Bronchial epithelial cell (primary cell): ENCODE results near the gene JMJD1C. TPM values are rescaled to one million over a fixed set of nuclear protein-coding genes. Genes with fewer than 3 reads are reported as not detected.

ENCODE experiments used
- DNase-seq: peaks from one replicate; pipeline ENCODE4 v3.0.0-alpha.2; 2010; ENCODE audit warnings: low read depth
- FAIRE-seq: peaks from 2 replicates; lab custom pipeline; 2011; peaks lifted over from hg19 to GRCh38; lab: Jason Lieb, UNC
- H3K27me3 ChIP-seq: 2 replicates; pipeline ENCODE4 v1.5.1; 2011; ENCODE audit warnings: low read length; ENCODE audit not compliant: control insufficient read depth, insufficient read depth
- H3K36me3 ChIP-seq: 2 replicates; pipeline ENCODE4 v1.5.1; 2011; ENCODE audit warnings: low read length; ENCODE audit not compliant: control insufficient read depth, insufficient read depth
- H3K4me3 ChIP-seq: 2 replicates; pipeline ENCODE4 v1.5.1; 2011; ENCODE audit warnings: mild to moderate bottlenecking, low read depth, low read length, control low read depth
- total RNA-seq: library from RNA; depleted of rRNA; stranded (reverse); fragments of >200 nt; gene quantifications from 2 replicates; pipeline ENCODE4 v1.2.1, GENCODE V29; 2014
- TF ChIP-seq, protein P1 (sequence below): IDR thresholded peaks from 2 replicates; pipeline ENCODE4 v1.5.1; 2011; ENCODE audit warnings: mild to moderate bottlenecking, moderate library complexity, low read length, control low read depth, inconsistent platforms; ENCODE audit not compliant: insufficient read depth, severe bottlenecking

JMJD1C gene
- total RNA-seq, 1 donor from 2014 or later: 72.1 TPM

DNA sequence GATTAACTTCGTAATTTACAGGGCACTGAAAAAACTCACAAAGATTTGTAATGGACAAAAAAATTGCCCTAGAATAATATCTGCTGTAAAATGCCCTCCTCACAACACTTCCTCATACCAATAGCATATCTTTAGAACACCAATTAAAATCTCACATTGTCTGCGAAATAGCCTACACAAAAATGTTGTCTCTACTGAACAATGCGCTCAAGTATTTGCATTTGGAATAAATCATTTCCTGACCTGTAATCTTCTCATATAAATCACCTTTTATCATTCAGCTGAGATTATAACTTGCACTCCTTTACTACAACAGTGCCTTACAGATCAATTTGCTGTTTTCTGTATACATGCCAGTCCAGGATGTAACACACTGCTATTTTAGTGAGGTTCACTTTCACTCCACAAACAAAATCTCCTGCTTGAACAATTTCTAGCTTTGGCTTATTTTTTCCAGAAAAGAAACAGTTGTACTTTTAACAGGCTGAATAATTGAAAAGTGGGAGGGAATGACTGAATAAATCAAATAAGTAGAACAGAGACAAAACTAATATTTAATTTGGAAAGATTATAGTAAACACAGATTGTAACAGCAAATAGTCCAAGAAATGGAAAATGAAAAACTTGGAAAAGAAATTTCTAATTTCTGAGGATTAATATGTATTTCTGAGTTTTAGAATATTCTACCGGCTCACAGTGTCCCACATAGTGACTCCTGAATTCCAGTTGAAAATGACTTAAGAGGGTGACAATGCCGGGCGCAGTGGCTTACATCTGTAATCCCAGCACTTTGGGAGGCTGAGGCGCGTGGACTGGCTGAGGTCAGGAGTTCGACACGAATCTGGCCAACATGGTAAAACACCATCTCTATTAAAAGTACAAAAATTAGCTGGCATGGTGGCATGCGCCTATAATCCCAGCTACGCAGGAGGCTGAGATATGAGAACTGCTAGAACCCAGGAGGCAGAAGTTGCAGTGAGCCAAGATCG, 30.6 kb downstream of the JMJD1C start:
- DNase-seq (peak; percentile 66), FAIRE-seq (no peak)
- no peaks in the 10 kb centered on the region for H3K27me3 ChIP-seq
- no peaks in the 10 kb centered on the region for H3K36me3 ChIP-seq
- H3K4me3 ChIP-seq: no peak overlapping the region
- TF ChIP-seq, protein P1, sequence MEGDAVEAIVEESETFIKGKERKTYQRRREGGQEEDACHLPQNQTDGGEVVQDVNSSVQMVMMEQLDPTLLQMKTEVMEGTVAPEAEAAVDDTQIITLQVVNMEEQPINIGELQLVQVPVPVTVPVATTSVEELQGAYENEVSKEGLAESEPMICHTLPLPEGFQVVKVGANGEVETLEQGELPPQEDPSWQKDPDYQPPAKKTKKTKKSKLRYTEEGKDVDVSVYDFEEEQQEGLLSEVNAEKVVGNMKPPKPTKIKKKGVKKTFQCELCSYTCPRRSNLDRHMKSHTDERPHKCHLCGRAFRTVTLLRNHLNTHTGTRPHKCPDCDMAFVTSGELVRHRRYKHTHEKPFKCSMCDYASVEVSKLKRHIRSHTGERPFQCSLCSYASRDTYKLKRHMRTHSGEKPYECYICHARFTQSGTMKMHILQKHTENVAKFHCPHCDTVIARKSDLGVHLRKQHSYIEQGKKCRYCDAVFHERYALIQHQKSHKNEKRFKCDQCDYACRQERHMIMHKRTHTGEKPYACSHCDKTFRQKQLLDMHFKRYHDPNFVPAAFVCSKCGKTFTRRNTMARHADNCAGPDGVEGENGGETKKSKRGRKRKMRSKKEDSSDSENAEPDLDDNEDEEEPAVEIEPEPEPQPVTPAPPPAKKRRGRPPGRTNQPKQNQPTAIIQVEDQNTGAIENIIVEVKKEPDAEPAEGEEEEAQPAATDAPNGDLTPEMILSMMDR: no peak

DNA sequence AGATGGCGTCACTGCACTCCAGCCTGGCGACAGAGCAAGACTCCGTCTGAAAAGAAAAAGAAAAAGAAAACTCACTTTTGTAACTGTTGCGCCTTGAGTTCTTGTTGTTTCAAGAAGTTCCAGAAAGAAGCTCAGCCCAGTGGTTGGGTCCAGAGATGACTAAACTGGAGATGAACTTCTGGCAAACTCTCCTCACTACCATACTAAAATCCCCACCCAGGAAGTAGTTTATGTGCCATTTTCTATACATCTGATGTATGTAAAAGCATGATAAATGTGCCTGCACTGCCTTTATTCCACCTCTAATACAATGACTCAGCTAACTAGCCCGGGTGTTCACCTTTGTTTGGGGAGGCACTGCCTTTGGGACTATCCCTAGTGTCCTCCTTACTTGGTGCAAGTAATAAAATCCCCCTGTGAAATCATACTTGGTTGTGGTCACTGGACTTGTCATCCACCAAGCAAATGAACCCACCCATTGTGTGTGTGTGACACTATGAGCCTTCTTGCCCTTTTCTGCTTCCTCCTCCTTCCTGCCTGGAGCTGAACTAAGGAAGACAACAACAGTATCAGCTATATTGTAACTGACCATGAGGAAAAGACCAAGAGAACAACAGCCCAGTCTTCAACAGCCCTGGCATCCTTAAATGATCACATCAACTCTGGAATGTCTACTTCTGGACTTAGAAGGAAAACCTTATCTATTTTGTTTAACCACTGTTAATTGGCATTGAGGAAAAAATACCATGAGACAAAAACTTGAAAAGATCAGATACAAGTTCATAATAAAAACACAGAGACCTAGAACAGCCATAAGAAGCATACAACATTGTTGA, 33.6 kb downstream of the JMJD1C start:
- peak; percentile 73 for DNase-seq
- FAIRE-seq: no peak
- H3K4me3 ChIP-seq: no peak overlapping the region
- TF ChIP-seq, protein P1: no peak
- H3K27me3 ChIP-seq: no peaks in the 10 kb centered on the region
- peaks cover 3% of the 10 kb centered on the region for H3K36me3 ChIP-seq

DNA sequence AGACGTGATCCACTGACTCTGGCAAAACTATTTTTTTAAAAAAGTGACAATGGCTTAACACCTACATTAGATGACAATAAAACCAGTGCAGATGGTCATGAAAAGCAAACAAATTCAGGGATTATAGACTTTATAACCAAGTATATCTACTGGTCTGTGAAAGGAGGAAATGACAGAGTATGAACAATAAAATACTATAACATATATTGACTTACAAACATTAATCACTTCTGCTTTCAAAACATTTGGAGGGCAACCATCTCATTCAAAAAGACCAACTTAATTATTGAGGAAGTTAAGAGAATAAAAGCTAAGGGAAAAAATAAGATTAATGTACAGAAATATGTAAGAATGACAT, 34.8 kb downstream of the JMJD1C start:
- H3K36me3 ChIP-seq: peaks cover 3% of the 10 kb centered on the region
- TF ChIP-seq, protein P1: no peak
- DNase-seq: no peak
- H3K27me3 ChIP-seq: no peaks in the 10 kb centered on the region
- no peak overlapping the region for H3K4me3 ChIP-seq
- no peak for FAIRE-seq

DNA sequence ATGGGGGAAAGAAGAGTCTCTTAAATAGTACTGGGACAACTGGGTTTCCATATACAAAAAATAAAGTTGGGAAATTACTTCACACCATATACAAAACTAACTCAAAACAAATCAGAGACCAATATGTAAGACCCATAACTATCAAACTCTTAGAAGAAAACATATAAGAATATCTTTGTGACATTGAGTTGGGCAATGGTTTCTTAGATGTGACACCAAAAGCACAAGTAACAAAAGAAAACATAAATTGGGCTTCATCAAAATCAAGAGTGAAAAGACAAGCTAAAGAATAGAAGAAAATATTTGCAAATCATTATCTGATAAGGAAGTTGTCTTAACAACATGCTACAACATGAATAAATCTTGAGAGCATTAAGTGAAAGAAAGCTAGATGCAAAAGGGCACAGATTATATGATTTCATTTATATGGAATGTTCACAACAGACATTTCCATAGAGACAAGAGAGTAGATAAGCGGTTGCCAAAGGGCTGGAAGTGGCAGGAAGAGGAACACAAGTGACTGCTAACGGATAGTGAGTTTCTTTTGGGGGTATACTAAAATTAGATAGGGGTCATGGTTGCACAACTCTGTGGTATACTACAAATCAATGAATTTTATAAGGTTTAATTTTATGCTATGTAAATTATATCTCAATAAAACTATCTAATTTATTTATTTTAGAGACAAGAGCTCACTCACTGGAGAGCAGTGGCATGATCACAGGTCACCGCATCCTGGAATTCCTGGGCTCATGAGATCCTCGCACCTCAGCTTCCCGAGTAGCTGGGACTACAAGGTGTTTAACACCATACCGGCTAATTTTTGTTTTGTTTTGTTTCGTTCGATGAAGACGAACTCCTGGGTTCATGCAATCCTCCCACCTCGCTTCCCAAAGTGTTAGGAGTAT, 35.4 kb downstream of the JMJD1C start:
- Histone ChIP-seq H3K36me3 (peaks cover 3% of the 10 kb centered on the region), H3K4me3 (no peak overlapping the region), H3K27me3 (no peaks in the 10 kb centered on the region)
- TF ChIP-seq, protein P1: no peak
- FAIRE-seq (no peak), DNase-seq (peak; percentile 97)

DNA sequence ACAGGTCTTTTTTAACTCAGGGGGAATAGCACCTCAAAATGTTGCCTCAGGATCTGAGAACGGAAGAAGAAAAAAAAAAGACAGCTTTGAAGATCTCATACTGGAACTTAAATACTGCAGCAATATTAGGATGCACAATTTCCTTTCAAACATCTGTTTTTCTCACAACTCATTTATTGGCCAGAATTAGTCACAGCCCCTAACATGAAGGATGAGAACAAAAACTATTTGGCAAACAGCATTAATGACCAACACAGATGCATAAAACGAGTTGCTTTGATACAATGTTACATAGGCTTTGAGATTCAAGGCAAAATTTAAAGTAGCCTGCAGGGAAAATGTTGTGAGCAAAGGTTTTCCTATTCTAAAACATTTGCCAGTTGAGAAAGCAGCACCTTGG, 36.5 kb downstream of the JMJD1C start:
- no peak overlapping the region for H3K4me3 ChIP-seq
- peaks cover 3% of the 10 kb centered on the region for H3K36me3 ChIP-seq
- no peak for FAIRE-seq
- no peaks in the 10 kb centered on the region for H3K27me3 ChIP-seq
- peak; percentile 39 for DNase-seq
- TF ChIP-seq, protein P1: no peak
